Lower leg skin (tissue), 4 donors: ENCODE data around the gene USP20. TPM values are rescaled to one million over a fixed set of nuclear protein-coding genes. Genes with fewer than 3 reads are reported as not detected.

ENCODE experiments used
- DNase-seq, 2 donors: peaks; one replicate each; pipeline ENCODE4 v3.0.0-alpha.2; 2019; ENCODE audit warnings: low spot score in 2 of 2
- H3K4me3 ChIP-seq: fragments of 200-600 bp; sonication (generic); 2 replicates; pipeline ENCODE4 v1.5.1; 2017; ENCODE audit warnings: mild to moderate bottlenecking, low read depth; ENCODE audit not compliant: poor library complexity, severe bottlenecking
- POLR2A ChIP-seq, 2 donors: fragments of 450-650 bp; IDR thresholded peaks; one replicate each; pipeline ENCODE4 v1.6.1; 2016 to 2017; ENCODE audit warnings: antibody characterized with exemption in 2 of 2, mild to moderate bottlenecking in 1 of 2, moderate library complexity in 1 of 2
- WGBS, 2 donors: methylation state at CpG; one replicate each; pipeline ENCODE4 v1.1.5; 2018; 5-methylcytosine and 5-hydroxymethylcytosine counted together
- intact Hi-C: fragments of 100-400 bp; cut with DNase I; formaldehyde crosslinking; loops from one replicate; pipeline ENCODE4 v1.15.0; 2023; ENCODE audit warnings: low total_unique reads
- total RNA-seq, 4 donors: library from RNA; depleted of rRNA; stranded (reverse); fragments of >200 nt; gene quantifications; one replicate each; pipeline ENCODE4 v1.1.0, GENCODE V29; 2016
- TF ChIP-seq, protein P1 (sequence below), 3 donors: fragments of 450-650 bp; IDR thresholded peaks; one replicate each; pipeline ENCODE4 v1.5.1; 2016; ENCODE audit warnings: antibody characterized with exemption in 3 of 3, mild to moderate bottlenecking in 3 of 3, moderate library complexity in 2 of 3

Gene USP20
- total RNA-seq, 4 donors from 2014 or later, result 20.7 to 39.7 (median 36.1) TPM

DNA sequence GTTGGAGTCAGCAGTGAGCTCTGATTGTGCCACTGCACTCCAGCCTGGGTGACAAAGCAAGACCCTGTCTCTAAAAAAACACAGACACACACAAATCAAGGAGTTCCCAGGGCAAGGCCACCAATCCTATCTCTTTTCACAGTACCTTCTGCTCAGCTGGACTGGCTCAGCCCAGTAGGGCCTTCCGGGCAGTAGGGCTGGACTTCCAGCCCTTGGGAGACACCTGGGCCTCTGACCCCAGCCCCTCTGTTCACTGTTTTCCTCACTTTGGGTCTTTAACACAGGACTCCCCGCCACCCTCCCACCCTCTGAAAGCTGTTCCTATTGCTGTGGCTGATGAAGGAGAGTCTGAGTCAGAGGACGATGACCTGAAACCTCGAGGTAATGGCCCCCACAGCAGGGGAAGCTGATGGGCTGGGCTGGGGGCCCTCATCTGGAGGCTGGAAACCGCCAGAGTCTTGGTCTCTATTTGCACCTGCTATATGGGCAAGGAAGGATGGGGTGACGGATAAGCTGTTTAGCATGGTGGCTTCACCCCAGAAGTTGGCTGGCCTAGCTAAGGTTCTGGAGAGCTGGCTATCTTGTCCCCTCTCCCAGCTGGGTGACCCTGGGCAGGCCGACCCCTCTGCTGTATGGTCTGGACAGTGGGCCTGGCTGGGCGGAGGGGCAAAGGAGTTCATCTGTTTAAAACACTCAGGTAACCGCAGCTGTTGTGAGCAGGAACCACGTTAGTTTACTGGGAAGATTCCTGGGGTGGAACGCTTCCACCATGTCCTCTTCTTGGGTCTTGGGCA lies 25.6 kb downstream of the USP20 start:
- DNase-seq, result no peak
- 72 to 78% methylated on average over 9 to 11 of the region's 11 CpGs for WGBS, 2 donors
- H3K4me3 ChIP-seq, result no peak overlapping the region
- no peak for TF ChIP-seq POLR2A (IDR thresholded peaks at IDR 0.05)
- TF ChIP-seq, protein P1, sequence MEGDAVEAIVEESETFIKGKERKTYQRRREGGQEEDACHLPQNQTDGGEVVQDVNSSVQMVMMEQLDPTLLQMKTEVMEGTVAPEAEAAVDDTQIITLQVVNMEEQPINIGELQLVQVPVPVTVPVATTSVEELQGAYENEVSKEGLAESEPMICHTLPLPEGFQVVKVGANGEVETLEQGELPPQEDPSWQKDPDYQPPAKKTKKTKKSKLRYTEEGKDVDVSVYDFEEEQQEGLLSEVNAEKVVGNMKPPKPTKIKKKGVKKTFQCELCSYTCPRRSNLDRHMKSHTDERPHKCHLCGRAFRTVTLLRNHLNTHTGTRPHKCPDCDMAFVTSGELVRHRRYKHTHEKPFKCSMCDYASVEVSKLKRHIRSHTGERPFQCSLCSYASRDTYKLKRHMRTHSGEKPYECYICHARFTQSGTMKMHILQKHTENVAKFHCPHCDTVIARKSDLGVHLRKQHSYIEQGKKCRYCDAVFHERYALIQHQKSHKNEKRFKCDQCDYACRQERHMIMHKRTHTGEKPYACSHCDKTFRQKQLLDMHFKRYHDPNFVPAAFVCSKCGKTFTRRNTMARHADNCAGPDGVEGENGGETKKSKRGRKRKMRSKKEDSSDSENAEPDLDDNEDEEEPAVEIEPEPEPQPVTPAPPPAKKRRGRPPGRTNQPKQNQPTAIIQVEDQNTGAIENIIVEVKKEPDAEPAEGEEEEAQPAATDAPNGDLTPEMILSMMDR (IDR thresholded peaks at IDR 0.05), result no peak
- intact Hi-C loops, result no loop called here

DNA sequence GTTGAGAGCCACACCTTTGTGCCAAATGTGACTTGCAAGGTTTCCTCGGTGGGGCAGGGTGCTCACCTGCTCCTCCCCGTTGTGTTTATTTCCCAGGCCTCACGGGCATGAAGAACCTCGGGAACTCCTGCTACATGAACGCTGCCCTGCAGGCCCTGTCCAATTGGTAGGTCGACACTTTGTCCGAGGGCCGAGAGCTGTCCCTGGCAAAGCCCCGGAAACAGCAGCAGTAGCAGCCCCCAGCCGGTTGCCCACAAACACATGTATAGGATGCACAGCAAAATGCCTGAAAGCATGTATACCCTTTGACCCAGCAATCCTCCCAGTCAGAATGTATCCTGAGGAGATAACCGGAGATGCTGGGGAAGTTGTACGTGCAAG lies 26.2 kb downstream of the USP20 start:
- TF ChIP-seq, protein P1 (IDR thresholded peaks at IDR 0.05), result no peak
- TF ChIP-seq POLR2A (IDR thresholded peaks at IDR 0.05), result no peak
- WGBS, 2 donors, result 81 to 84% methylated on average over 10 to 11 of the region's 12 CpGs
- H3K4me3 ChIP-seq, result no peak overlapping the region
- DNase-seq, result no peak
- intact Hi-C loops, result no loop called here

DNA sequence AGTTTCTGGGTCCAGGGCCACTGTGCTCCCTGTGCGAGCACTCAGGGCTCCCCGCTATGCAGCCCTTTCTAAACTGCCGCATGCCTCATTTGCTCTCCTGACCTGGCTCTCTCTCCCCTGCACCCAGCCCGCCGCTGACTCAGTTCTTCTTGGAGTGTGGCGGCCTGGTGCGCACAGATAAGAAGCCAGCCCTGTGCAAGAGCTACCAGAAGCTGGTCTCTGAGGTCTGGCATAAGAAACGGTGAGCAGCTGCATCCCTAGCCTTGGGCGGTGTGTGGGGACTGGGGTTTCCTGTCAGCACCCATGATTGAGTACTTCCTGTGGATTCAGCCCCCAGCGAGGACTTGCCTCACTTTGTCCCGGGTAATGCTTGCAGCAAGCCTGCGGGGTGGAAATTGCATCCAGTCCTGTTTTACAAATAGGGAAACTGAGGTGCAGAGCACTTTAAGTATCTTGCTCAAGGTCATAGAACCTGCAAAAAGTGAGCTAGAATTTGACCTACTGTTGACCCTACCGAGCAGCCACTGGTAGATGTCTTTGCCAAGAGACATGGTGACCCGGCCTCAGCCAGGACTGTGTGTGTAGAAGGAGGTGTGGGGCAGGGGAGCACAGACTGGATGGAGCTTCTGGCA lies 27.9 kb downstream of the USP20 start:
- intact Hi-C loops, result no loop called here
- 65 to 69% methylated on average over 13 to 14 of the region's 14 CpGs for WGBS, 2 donors
- TF ChIP-seq, protein P1 (IDR thresholded peaks at IDR 0.05), result no peak
- no peak for TF ChIP-seq POLR2A (IDR thresholded peaks at IDR 0.05)
- H3K4me3 ChIP-seq, result no peak overlapping the region
- no peak for DNase-seq

DNA sequence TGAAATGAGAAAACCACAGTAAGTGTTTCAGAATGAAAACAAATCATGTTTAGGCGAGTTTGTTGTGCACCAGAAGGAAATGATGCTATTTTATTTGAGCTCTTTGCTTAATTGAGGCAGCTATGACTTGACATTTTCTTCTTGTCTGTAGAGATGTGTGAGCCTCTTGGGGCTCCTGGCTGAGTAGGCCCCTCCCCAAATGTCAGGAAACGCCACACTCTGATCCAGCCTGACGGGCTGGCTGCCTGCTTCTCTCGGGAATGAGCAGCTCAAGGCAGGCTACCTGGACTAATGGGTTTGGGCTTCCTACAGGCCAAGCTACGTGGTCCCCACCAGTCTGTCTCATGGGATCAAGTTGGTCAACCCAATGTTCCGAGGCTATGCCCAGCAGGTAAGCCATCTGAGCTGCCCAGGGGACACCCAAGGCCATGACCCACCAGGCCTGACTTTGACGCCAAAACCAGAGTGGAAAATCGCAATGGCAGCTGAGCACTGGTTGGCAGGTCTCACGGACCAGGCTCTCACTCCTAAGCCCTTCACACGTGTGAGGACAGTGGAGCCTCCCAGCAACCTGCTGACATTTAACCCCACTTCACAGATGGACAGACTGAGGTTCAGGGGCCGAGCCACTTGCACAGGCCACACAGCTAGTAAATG lies 29.9 kb downstream of the USP20 start:
- 66 to 72% methylated on average over 9 to 10 of the region's 11 CpGs for WGBS, 2 donors
- TF ChIP-seq POLR2A (IDR thresholded peaks at IDR 0.05), result no peak
- TF ChIP-seq, protein P1 (IDR thresholded peaks at IDR 0.05), result no peak
- intact Hi-C loops, result no loop called here
- no peak for DNase-seq
- no peak overlapping the region for H3K4me3 ChIP-seq

DNA sequence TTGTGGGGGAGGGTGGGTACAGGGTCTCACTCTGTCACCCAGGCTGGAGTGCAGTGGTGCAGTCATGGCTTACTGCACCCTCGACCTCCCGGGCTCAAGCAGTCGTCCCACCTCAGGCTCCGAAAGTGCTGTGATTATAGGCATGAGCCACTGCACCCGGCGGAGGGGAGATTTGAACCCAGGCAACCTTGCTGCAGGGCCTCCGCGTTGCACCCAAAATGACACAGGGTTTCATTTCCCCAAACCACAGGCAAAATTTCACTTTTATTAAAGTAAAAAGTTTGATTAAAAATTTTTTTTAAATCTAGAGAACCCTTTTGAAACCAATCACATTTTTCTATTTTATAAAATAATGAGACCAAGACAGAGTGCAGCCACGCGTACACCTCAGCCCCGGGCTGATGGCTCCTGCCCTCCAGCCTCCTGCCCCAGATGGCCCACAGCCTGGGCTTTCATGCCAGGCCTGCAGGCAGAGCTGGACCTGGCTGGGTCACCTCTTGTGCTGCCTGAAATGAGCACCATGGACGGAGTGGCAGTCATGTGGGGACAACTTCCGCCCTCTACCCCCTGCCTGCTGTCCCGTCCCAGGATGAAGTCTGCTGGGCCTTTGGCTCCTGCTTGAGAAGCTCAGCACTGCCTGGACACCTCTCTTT lies 30.5 kb downstream of the USP20 start:
- no peak overlapping the region for H3K4me3 ChIP-seq
- TF ChIP-seq, protein P1 (IDR thresholded peaks at IDR 0.05), result no peak
- no peak for TF ChIP-seq POLR2A (IDR thresholded peaks at IDR 0.05)
- intact Hi-C loops, result no loop called here
- DNase-seq, result no peak
- WGBS, 2 donors, result 77 to 85% methylated on average over 13 of the region's 14 CpGs
